ENCODE results near the gene NOL3. TPM values are rescaled to one million over a fixed set of nuclear protein-coding genes. Genes with fewer than 3 reads are reported as not detected.

Gene NOL3
- total and polyA plus RNA-seq, 2 of the 13 experiments (the other 11 are each of a cell fraction or from before 2014, with no cell fraction given): 5.7 to 20.5 TPM

DNA sequence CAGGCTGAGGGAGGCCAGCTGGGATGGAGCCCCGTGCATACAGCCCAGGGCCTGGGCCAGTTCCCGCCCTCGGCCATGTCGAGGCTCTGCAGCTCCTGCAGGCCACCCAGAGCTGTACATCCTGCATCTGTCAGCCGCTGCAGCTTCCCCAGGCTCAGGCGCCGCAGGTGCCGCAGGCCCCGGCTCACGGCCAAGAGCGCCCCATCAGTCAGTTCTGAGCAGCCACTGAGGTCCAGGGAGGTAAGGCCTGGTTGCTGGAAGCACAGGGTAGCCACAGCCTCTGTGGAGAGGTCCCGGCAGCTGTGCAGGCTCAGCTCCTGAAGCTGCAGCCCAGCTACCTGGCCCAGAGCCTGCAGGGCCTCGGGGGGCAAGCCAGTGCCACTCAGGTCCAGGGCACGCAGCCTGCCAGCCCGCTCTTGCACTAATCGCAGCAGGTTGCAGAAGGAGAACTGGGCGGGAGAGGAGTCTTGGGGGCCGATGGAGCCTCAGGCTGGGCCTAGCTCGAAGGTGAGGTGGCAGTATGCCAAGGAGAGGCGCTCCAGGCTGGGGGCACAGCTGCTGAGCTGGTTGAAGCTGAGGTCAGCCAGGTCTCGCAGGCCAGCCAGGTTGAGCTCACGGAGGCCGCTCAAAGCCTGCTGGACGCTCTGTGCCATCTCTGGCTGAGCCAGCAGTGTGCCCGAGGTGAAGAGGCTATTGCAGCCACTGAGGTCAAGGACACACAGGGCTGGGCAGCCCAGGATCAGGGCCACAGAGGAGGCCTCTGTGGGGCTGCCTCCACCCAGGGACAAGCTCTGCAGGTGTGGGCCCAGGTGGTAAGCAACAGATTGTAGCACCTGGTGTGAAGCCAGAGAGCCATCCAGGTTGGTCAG is 40.0 kb downstream of the NOL3 start (continued):
- TF ChIP-seq, protein P1, sequence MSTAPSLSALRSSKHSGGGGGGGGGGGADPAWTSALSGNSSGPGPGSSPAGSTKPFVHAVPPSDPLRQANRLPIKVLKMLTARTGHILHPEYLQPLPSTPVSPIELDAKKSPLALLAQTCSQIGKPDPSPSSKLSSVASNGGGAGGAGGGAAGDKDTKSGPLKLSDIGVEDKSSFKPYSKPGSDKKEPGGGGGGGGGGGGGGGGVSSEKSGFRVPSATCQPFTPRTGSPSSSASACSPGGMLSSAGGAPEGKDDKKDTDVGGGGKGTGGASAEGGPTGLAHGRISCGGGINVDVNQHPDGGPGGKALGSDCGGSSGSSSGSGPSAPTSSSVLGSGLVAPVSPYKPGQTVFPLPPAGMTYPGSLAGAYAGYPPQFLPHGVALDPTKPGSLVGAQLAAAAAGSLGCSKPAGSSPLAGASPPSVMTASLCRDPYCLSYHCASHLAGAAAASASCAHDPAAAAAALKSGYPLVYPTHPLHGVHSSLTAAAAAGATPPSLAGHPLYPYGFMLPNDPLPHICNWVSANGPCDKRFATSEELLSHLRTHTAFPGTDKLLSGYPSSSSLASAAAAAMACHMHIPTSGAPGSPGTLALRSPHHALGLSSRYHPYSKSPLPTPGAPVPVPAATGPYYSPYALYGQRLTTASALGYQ (CRISPR knock-in tag; IDR thresholded peaks at IDR 0.05): no peak
- TF ChIP-seq ZNF234 (CRISPR knock-in tag; conservative IDR thresholded peaks at IDR 0.05): no peak
- TF ChIP-seq, protein P2, sequence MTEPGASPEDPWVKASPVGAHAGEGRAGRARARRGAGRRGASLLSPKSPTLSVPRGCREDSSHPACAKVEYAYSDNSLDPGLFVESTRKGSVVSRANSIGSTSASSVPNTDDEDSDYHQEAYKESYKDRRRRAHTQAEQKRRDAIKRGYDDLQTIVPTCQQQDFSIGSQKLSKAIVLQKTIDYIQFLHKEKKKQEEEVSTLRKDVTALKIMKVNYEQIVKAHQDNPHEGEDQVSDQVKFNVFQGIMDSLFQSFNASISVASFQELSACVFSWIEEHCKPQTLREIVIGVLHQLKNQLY (CRISPR knock-in tag; IDR thresholded peaks at IDR 0.05): no peak
- TF ChIP-seq ZNF225 (CRISPR knock-in tag; IDR thresholded peaks at IDR 0.05): no peak; the same call in 1 of the 2 replicates
- peak; percentile 70 for TF ChIP-seq RARA (CRISPR knock-in tag; IDR thresholded peaks at IDR 0.05)
- no peak for TF ChIP-seq PHF5A (CRISPR knock-in tag; IDR thresholded peaks at IDR 0.05; ENCODE audit: low read depth, unreplicated experiment)
- TF ChIP-seq ZNF253 (CRISPR knock-in tag; IDR thresholded peaks at IDR 0.05; ENCODE audit: borderline replicate concordance): no peak; the same call in 1 of the 2 replicates
- no peak for TF ChIP-seq RFX1 (IDR thresholded peaks at IDR 0.05)
- TF ChIP-seq ZBTB42 (CRISPR knock-in tag; IDR thresholded peaks at IDR 0.05): no peak
- TF ChIP-seq KAT8 (CRISPR knock-in tag; IDR thresholded peaks at IDR 0.05): no peak
- peak; percentile 10; the same call in 1 of the 2 replicates for TF ChIP-seq ETV5 (CRISPR knock-in tag; IDR thresholded peaks at IDR 0.05; ENCODE audit: borderline replicate concordance)
- TF ChIP-seq NFE2 (CRISPR knock-in tag; IDR thresholded peaks at IDR 0.05): no peak
- TF ChIP-seq FOXA1 (IDR thresholded peaks at IDR 0.05): no peak
- no peak for TF ChIP-seq FOXA1 (CRISPR knock-in tag; IDR thresholded peaks at IDR 0.05)
- TF ChIP-seq, protein P3, sequence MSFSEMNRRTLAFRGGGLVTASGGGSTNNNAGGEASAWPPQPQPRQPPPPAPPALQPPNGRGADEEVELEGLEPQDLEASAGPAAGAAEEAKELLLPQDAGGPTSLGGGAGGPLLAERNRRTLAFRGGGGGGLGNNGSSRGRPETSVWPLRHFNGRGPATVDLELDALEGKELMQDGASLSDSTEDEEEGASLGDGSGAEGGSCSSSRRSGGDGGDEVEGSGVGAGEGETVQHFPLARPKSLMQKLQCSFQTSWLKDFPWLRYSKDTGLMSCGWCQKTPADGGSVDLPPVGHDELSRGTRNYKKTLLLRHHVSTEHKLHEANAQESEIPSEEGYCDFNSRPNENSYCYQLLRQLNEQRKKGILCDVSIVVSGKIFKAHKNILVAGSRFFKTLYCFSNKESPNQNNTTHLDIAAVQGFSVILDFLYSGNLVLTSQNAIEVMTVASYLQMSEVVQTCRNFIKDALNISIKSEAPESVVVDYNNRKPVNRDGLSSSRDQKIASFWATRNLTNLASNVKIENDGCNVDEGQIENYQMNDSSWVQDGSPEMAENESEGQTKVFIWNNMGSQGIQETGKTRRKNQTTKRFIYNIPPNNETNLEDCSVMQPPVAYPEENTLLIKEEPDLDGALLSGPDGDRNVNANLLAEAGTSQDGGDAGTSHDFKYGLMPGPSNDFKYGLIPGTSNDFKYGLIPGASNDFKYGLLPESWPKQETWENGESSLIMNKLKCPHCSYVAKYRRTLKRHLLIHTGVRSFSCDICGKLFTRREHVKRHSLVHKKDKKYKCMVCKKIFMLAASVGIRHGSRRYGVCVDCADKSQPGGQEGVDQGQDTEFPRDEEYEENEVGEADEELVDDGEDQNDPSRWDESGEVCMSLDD (CRISPR knock-in tag; IDR thresholded peaks at IDR 0.05; ENCODE audit: borderline replicate concordance): no peak
- no peak for TF ChIP-seq SMYD3 (CRISPR knock-in tag; IDR thresholded peaks at IDR 0.05)
- TF ChIP-seq, protein P4, sequence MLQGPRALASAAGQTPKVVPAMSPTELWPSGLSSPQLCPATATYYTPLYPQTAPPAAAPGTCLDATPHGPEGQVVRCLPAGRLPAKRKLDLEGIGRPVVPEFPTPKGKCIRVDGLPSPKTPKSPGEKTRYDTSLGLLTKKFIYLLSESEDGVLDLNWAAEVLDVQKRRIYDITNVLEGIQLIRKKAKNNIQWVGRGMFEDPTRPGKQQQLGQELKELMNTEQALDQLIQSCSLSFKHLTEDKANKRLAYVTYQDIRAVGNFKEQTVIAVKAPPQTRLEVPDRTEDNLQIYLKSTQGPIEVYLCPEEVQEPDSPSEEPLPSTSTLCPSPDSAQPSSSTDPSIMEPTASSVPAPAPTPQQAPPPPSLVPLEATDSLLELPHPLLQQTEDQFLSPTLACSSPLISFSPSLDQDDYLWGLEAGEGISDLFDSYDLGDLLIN (CRISPR knock-in tag; IDR thresholded peaks at IDR 0.05; ENCODE audit: borderline replicate concordance): no peak
- no peak for TF ChIP-seq ZNF878 (CRISPR knock-in tag; IDR thresholded peaks at IDR 0.05)
- no peak for TF ChIP-seq GABPA (IDR thresholded peaks at IDR 0.05; ENCODE audit: low read depth, low read length)
- TF ChIP-seq GABPA (CRISPR knock-in tag; IDR thresholded peaks at IDR 0.05; ENCODE audit: low read depth): no peak
- no peak for TF ChIP-seq ZNF10 (CRISPR knock-in tag; IDR thresholded peaks at IDR 0.05; ENCODE audit: borderline replicate concordance, low read depth)
- no peak for TF ChIP-seq CC2D1A (CRISPR knock-in tag; IDR thresholded peaks at IDR 0.05)
- no peak; the same call in 1 of the 2 replicates for TF ChIP-seq DR1 (CRISPR knock-in tag; IDR thresholded peaks at IDR 0.05)
- no peak; the same call in 1 of the 2 replicates for TF ChIP-seq ZNF768 (CRISPR knock-in tag; IDR thresholded peaks at IDR 0.05)
- no peak for TF ChIP-seq GFI1 (CRISPR knock-in tag; IDR thresholded peaks at IDR 0.05; ENCODE audit: borderline replicate concordance)
- peak; percentile 73 for TF ChIP-seq RAD21 (CRISPR knock-in tag; IDR thresholded peaks at IDR 0.05)
- no peak for TF ChIP-seq ZBTB21 (CRISPR knock-in tag; IDR thresholded peaks at IDR 0.05)
